ENCODE data around the gene SIRT5.

SIRT5 gene

GRCh38 chr6:13553646-13554045 is 20.8 kb upstream of the SIRT5 start:
- DNase-seq (ENCODE audit: low spot score), result no peak

GRCh38 chr6:13554929-13555333 is 19.5 kb upstream of the SIRT5 start:
- DNase-seq (ENCODE audit: low spot score), result peak; percentile 55

GRCh38 chr6:13557841-13558240 is 16.6 kb upstream of the SIRT5 start:
- no peak for DNase-seq (ENCODE audit: low spot score)

- no peak for DNase-seq (ENCODE audit: low spot score)
Observed at GRCh38 chr6:13558718-13559117, 15.7 kb upstream of the SIRT5 start.

- no peak for DNase-seq (ENCODE audit: low spot score)
Observed at GRCh38 chr6:13559251-13559650, 15.2 kb upstream of the SIRT5 start.

GRCh38 chr6:13559968-13560650 is 14.3 kb upstream of the SIRT5 start:
- no peak for DNase-seq (ENCODE audit: low spot score)

- DNase-seq (ENCODE audit: low spot score), result no peak
Observed at GRCh38 chr6:13560651-13561044, 13.8 kb upstream of the SIRT5 start.

- no peak for DNase-seq (ENCODE audit: low spot score)
Observed at GRCh38 chr6:13561624-13562267, 12.7 kb upstream of the SIRT5 start.

GRCh38 chr6:13563009-13563408 is 11.4 kb upstream of the SIRT5 start:
- no peak for DNase-seq (ENCODE audit: low spot score)

- no peak for DNase-seq (ENCODE audit: low spot score)
Observed at GRCh38 chr6:13565921-13566320, 8.5 kb upstream of the SIRT5 start.

GRCh38 chr6:13566500-13566899 is 7.9 kb upstream of the SIRT5 start:
- DNase-seq (ENCODE audit: low spot score), result no peak

GRCh38 chr6:13568970-13569369 is 5.4 kb upstream of the SIRT5 start:
- no peak for DNase-seq (ENCODE audit: low spot score)

- DNase-seq (ENCODE audit: low spot score), result no peak
Observed at GRCh38 chr6:13572240-13572639, 2.2 kb upstream of the SIRT5 start.

GRCh38 chr6:13572951-13573654 is 1.3 kb upstream of the SIRT5 start:
- no peak for DNase-seq (ENCODE audit: low spot score)

GRCh38 chr6:13573669-13574110 is 711 bp upstream of the SIRT5 start:
- peak; percentile 53 for DNase-seq (ENCODE audit: low spot score)

GRCh38 chr6:13574149-13574570 is 241 bp upstream of the SIRT5 start:
- DNase-seq (ENCODE audit: low spot score), result peak; percentile 98

GRCh38 chr6:13575377-13575775 is 975 bp downstream of the SIRT5 start:
- DNase-seq (ENCODE audit: low spot score), result no peak

- no peak for DNase-seq (ENCODE audit: low spot score)
Observed at GRCh38 chr6:13576017-13576416, 1.6 kb downstream of the SIRT5 start.

- no peak for DNase-seq (ENCODE audit: low spot score)
Observed at GRCh38 chr6:13577926-13578325, 3.5 kb downstream of the SIRT5 start.

- no peak for DNase-seq (ENCODE audit: low spot score)
Observed at GRCh38 chr6:13579911-13580310, 5.5 kb downstream of the SIRT5 start.

- DNase-seq (ENCODE audit: low spot score), result no peak
Observed at GRCh38 chr6:13581700-13582229, 7.4 kb downstream of the SIRT5 start.

- DNase-seq (ENCODE audit: low spot score), result peak; percentile 52
Observed at GRCh38 chr6:13586603-13587542, 12.5 kb downstream of the SIRT5 start.
